HG03439 (cell line): ENCODE results near the gene MOK.
"Not testable (repeated sequence)": the region's sequence is repeated elsewhere in the genome, so short reads cannot be mapped to it uniquely, and the experiment has no call there.

Experiments
- ATAC-seq: cut with Tn5 transposase; IDR thresholded peaks from one replicate; pipeline ENCODE4 v1.9.1; 2021; ENCODE audit warnings: mild to moderate bottlenecking, moderate library complexity; ENCODE audit not compliant: unreplicated experiment

The MOK gene

GRCh38 chr14:102304611-102305506 lies at the start of gene MOK:
Gene MOK (minus strand): TSS chr14:102305164. CDS start chr14:102304968, 196 bp downstream.
- peak; percentile 93 for ATAC-seq

- no peak for ATAC-seq
These were observed 48.2 kb upstream of the MOK start for GRCh38 chr14:102353126-102353619.

GRCh38 chr14:102352213-102352612 lies 47.2 kb upstream of the MOK start:
- no peak for ATAC-seq

DNA sequence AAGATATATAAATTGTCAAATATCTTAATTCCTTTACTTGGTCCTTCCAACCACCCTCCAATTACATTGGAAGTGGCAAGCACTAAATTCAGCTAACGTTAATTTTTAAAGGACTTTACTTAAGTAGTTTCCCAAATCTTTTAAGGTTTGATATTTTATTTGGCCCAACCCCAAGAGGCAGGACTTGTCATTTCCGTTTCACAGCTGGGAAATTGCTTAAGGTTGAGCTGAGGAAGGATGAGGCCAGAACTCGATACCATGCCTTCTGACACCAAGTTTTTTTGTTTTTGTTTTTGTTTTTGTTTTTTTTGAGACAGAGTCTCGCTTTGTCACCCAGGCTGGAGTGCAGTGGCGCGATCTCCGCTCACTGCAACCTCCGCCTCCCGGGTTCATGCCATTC lies 46.6 kb upstream of the MOK start:
- ATAC-seq = not testable (repeated sequence)

- no peak for ATAC-seq
These were observed 46.1 kb upstream of the MOK start for GRCh38 chr14:102351023-102351422.

DNA sequence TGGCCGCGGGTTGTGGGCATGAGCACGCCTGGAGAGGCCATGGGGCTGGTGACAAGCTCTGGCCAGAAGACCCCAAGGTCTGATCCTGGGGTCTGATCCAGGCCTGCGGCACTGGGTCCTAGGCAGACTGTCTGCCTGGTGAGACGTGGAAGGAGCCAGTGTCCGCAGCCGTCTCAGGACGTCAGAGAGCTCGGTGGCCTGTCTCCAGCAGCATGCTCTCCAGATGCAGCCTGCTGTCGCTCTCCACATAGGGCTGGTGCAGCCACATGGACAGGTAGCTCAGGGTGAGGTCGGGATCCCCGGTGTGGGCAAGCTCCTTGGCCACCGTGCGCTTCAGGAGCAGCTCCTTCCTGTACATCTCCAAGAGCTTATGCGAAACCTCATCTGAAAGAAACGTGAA lies 43.4 kb upstream of the MOK start:
- no peak for ATAC-seq

DNA sequence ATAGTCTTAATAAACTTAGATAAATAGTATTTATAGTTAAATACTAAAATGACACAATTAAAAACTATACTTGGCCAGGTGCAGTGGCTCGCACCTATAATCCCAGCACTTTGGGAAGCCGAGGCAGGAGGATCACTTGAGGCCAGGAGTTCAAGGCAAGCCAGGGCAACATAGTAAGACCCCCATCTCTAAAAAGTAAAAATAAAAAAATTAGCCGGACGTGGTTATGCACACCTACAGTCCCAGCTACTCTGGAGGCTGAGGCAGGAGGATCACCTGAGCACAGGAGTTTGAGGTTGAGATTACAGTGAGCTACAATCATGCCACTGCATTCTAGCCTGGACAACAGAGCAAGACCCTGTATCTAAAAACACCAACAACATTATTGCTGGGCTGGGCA lies 41.7 kb upstream of the MOK start:
- ATAC-seq = no peak

DNA sequence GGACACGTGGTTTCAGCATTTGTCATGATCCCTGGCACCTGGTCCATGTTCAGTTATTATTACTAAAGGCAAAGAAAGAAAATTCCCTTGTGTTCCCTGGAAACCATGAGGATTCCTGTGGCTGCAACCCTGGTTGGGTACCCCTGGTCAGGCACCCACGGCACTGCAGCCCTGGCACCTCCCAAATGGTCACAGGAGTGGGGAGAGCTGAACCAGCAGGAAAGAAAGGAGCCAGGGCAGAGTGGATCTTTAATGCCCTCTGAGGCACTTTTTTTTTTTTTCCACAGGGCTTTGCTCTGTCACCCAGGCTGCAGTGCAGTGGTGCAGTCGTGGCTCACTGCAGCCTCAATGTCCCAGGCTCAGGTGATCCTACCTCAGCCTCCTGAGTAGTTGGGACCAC lies 40.3 kb upstream of the MOK start:
- ATAC-seq = no peak

GRCh38 chr14:102344485-102344884 lies 39.5 kb upstream of the MOK start:
- no peak for ATAC-seq

GRCh38 chr14:102344084-102344483 lies 39.1 kb upstream of the MOK start:
- ATAC-seq = no peak

DNA sequence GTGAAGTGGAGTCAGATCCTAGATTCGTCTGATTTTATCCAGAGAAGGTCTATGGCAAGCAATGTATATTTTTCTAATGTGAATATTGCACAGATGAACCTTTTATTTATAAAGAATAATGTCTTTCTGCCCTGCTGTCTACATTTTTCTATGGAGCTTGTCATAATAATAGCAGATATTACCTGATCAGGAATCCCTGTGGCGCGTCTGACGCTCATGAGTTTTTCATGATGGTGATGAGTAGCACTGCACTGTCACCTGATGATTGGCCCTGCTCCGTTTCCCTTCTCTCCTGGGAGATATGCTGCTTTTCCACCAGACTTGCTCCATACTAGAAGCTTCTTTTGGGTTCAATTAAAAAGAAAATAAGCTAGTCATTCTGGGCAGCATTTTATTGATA lies 37.3 kb upstream of the MOK start:
- ATAC-seq = no peak

DNA sequence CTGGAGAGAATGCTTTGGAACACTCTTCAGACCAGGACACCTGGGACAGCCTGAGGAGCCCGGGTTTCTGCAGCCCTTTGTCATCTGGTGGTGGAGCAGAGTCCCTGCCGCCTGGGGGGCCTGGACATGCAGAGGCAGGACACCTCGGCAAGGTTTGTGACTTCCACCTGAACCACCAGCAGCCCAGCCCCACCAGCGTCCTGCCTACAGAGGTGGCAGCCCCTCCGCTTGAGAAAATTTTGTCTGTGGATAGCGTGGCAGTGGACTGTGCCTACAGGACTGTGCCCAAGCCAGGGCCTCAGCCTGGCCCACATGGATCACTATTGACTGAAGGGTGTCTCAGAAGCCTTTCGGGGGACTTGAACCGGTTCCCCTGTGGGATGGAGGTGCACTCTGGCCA lies 36.6 kb upstream of the MOK start:
- ATAC-seq = no peak

- ATAC-seq = no peak
These were observed 33.8 kb upstream of the MOK start for GRCh38 chr14:102338724-102339123.

DNA sequence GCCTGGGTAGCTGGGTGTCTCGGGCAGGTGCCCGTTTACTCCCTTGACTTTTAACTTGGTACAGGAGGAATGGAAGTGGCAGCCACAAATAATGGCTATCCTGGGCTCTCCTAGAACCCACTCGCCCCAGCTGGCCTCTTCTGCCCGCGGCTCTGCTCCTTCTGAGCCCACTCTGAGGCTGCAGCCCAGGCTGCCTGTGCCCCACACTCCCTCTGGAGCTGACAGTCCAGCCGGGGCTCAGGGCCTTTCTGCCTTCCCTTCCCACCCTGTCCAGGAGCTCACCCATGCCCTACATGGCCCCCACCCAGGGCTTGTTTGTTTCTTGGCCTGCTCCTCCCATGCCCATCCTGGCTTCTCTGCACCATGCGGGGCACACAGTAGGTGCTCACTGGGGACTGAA lies 30.2 kb upstream of the MOK start:
- no peak for ATAC-seq

DNA sequence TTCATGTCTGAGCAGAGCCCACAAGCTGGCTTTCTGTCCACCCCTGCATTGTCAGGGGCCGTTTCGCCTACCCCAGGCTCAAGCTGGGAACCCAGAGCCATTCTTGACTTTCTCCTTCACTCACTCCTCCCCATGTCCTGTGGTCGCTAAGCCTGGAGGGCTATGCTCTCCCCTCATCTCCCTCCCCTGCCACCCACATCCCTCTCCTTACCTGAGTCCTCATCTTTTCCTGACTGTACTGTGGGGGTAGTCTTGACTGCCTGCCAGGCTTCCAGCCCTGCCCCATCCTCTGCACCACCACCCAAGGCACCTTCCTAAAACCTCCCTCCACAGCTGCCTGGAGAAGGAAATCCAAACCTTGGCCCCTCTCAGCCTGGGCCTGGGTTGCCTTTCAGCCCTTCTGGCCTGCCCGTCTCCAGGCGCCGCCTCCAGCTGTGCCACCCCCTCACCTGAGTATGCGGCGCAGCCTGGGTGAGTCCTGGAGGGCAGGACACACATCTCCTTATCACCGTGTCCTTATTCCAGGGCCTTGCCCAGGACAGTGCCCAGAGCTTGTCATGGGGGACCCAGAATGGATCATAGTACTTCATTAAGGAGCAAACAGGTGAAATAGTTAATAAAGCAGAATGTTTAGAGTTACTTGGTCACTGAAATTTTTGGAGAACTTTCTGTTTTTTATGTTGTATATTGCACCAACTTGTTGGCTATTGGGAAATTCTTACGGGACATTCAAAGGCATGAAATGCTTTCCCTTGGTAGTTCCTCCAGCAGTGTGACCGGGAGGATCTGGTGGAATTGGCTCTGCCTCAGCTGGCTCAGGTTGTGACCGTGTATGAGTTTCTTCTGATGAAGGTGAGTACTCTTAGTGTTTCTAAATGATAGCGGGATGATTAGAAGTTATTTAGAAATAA lies 29.1 kb upstream of the MOK start:
- ATAC-seq = no peak

DNA sequence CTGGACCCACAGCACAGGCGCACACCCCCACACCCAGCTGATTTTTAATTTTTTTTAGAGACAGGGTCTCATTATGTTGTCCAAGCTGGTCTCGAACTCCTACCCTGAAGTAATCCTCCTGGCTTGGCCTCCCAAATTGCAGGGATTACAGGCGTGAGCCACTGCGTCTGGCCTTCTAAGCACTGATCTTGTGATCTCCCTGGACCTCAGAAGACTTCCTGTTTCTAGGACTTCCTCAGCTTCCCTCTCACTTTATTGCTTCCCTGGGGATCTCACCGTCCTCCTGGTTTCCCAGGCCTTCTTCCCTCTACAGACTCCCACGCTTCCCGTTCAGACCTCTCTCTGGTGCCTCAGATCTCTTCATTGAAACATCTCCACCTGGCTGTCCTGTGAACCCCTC lies 28.4 kb upstream of the MOK start:
- no peak for ATAC-seq

DNA sequence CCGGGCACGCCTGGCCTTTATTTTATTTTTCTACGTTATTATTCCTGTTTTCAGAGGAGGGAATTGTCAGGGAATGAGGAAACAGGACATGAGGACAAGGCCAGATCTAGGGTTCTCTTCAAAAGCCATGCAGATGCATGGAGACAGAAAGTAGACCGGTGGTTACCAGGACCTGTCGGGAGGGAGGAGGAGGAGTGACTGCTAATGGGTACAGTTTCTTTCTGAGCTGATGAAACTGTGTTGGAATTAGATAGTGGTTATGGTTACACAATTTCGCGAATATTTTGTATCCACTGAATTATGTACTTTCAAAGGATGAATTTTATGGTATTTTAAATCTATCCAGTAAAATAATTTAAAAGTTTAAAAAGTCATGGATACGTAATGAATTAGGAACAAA lies 25.8 kb upstream of the MOK start:
- no peak for ATAC-seq

- not testable (repeated sequence) for ATAC-seq
These were observed 24.4 kb upstream of the MOK start for GRCh38 chr14:102329381-102329780.

- ATAC-seq = no peak
These were observed 21.6 kb upstream of the MOK start for GRCh38 chr14:102326583-102326982.

DNA sequence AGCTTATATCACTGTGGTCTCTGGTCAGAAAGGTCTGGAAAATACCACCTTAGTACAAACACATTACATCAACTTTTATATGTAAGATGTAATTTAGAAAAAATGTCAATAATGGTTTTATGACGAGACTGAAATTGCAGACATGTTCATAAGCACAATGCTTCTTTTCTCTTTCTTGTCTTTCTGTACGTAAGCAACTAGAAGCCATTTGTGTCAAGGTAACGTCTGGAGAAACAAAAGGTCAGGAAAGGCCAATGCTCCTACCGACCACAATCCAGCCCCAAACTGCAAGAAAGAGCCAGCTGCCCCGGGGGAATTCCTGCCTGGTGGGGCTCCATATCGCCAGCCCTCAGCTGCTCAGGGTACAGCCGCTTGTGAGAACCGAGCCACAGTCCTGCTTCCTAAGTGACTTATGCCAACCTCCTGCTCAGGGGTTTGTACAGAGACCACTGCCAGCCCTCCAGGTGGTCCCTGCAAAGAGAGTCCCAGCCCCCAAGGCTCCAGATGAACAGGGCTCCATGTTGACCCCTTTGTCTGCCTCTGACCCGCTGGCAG lies 20.9 kb upstream of the MOK start:
- ATAC-seq = no peak

- ATAC-seq = no peak
These were observed 18.1 kb upstream of the MOK start for GRCh38 chr14:102323102-102323501.
